Right lung (tissue), 5 donors: ENCODE data around the gene SCYGR7. TPM values are rescaled to one million over a fixed set of nuclear protein-coding genes. Genes with fewer than 3 reads are reported as not detected.
"Not testable (repeated sequence)": the region's sequence is repeated elsewhere in the genome, so short reads cannot be mapped to it uniquely, and the experiment has no call there.

Experiments used
- DNase-seq, 2 donors: peaks; one replicate each; pipeline ENCODE4 v3.0.0-alpha.2; 2013
- polyA plus RNA-seq, 5 donors: library from polyadenylated mRNA; unstranded; fragments of 120-200 nt; gene quantifications; one replicate each; pipeline versions ENCODE4 v1.2.1 to v1.2.3, GENCODE V29; 2013; ENCODE audit warnings: inconsistent platforms in 1 of 5, low replicate concordance in 1 of 5; ENCODE audit not compliant: insufficient read length in 5 of 5, insufficient read depth in 1 of 5

The SCYGR7 gene
- polyA plus RNA-seq, 5 donors, result not detected

GRCh38 chr2:227756261-227756660 lies 28.1 kb downstream of the SCYGR7 start:
- not testable (repeated sequence) for DNase-seq

- DNase-seq, result no peak
These were observed 31.4 kb downstream of the SCYGR7 start for GRCh38 chr2:227759411-227760118.

GRCh38 chr2:227761740-227762476 lies 33.8 kb downstream of the SCYGR7 start:
- DNase-seq, result peak; percentile 17 to 18

- no peak for DNase-seq
These were observed 37.7 kb downstream of the SCYGR7 start for GRCh38 chr2:227765788-227766372.

- peak; percentile 56 to 75 for DNase-seq
These were observed 38.3 kb downstream of the SCYGR7 start for GRCh38 chr2:227766373-227766883.

- DNase-seq, result no peak
These were observed 39.7 kb downstream of the SCYGR7 start for GRCh38 chr2:227767830-227768229.

- no peak for DNase-seq
These were observed 44.1 kb downstream of the SCYGR7 start for GRCh38 chr2:227772197-227772661.

GRCh38 chr2:227772932-227773331 lies 44.8 kb downstream of the SCYGR7 start:
- no peak for DNase-seq

- no peak for DNase-seq
These were observed 46.0 kb downstream of the SCYGR7 start for GRCh38 chr2:227774011-227774624.

- no peak for DNase-seq
These were observed 47.0 kb downstream of the SCYGR7 start for GRCh38 chr2:227774895-227775842.

Other genes with a start within 250 kb of the SCYGR7 start
- not detected for gene SCYGR2, start 129.4 kb upstream of the SCYGR7 start, polyA plus RNA-seq
- gene SCYGR3, start 113.5 kb upstream of the SCYGR7 start, polyA plus RNA-seq, result not detected
- gene SCYGR4, start 110.8 kb upstream of the SCYGR7 start, polyA plus RNA-seq, result under 1 TPM in 4 of 5 donors, not detected in 1; 0.10 to 0.22 (median 0.13) TPM
- not detected for gene SCYGR5, start 61.5 kb upstream of the SCYGR7 start, polyA plus RNA-seq
- 10 to 100 TPM; 17.8 to 32.3 (median 20.3) TPM for gene SLC19A3, start 10.3 kb upstream of the SCYGR7 start, polyA plus RNA-seq
- gene SCYGR6, start 3.6 kb upstream of the SCYGR7 start, polyA plus RNA-seq, result not detected
- not detected for gene SCYGR8, start 17.6 kb downstream of the SCYGR7 start, polyA plus RNA-seq
- gene CCL20, start 85.5 kb downstream of the SCYGR7 start, polyA plus RNA-seq, result 1 to 10 TPM in 2 of 5 donors, under 1 TPM in 3; 0.31 to 1.4 (median 0.59) TPM
- 1 to 10 TPM in 4 of 5 donors, under 1 TPM in 1; 0.76 to 4.9 (median 3.3) TPM for gene DAW1, start 143.3 kb downstream of the SCYGR7 start, polyA plus RNA-seq